ENCODE data around the gene IL15.

DNA sequence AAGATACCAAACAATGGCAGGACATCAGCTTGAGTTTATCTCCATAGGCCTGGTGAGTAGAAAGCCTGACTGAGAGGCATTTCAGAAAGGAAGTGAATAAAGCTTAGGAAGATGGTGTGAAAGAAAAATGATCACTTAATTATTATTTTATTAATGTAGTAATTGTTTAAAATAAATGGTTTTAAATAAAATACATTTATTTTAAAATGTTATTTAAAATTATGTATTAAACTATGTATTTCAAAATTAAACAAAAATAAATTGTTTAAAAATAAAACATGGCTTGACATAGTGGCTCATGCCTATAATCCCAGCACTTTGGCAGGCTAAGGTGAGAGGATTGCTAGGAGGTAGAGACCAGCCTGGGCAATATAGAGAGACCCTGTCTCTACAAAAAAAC, 145.8 kb downstream of the IL15 start:
- TF ChIP-seq USF2 (CRISPR knock-in tag; IDR thresholded peaks at IDR 0.05) = no peak
- TF ChIP-seq, protein P1, sequence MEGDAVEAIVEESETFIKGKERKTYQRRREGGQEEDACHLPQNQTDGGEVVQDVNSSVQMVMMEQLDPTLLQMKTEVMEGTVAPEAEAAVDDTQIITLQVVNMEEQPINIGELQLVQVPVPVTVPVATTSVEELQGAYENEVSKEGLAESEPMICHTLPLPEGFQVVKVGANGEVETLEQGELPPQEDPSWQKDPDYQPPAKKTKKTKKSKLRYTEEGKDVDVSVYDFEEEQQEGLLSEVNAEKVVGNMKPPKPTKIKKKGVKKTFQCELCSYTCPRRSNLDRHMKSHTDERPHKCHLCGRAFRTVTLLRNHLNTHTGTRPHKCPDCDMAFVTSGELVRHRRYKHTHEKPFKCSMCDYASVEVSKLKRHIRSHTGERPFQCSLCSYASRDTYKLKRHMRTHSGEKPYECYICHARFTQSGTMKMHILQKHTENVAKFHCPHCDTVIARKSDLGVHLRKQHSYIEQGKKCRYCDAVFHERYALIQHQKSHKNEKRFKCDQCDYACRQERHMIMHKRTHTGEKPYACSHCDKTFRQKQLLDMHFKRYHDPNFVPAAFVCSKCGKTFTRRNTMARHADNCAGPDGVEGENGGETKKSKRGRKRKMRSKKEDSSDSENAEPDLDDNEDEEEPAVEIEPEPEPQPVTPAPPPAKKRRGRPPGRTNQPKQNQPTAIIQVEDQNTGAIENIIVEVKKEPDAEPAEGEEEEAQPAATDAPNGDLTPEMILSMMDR (IDR thresholded peaks at IDR 0.05) = no peak
- TF ChIP-seq ZMAT4 (CRISPR knock-in tag; IDR thresholded peaks at IDR 0.05) = no peak
- TF ChIP-seq FOXP1 (CRISPR knock-in tag; IDR thresholded peaks at IDR 0.05; ENCODE audit: borderline replicate concordance) = no peak
- TF ChIP-seq ZNF121 (CRISPR knock-in tag; IDR thresholded peaks at IDR 0.05) = no peak
- TF ChIP-seq, protein P2, sequence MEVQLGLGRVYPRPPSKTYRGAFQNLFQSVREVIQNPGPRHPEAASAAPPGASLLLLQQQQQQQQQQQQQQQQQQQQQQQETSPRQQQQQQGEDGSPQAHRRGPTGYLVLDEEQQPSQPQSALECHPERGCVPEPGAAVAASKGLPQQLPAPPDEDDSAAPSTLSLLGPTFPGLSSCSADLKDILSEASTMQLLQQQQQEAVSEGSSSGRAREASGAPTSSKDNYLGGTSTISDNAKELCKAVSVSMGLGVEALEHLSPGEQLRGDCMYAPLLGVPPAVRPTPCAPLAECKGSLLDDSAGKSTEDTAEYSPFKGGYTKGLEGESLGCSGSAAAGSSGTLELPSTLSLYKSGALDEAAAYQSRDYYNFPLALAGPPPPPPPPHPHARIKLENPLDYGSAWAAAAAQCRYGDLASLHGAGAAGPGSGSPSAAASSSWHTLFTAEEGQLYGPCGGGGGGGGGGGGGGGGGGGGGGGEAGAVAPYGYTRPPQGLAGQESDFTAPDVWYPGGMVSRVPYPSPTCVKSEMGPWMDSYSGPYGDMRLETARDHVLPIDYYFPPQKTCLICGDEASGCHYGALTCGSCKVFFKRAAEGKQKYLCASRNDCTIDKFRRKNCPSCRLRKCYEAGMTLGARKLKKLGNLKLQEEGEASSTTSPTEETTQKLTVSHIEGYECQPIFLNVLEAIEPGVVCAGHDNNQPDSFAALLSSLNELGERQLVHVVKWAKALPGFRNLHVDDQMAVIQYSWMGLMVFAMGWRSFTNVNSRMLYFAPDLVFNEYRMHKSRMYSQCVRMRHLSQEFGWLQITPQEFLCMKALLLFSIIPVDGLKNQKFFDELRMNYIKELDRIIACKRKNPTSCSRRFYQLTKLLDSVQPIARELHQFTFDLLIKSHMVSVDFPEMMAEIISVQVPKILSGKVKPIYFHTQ (CRISPR knock-in tag; IDR thresholded peaks at IDR 0.05) = no peak
- TF ChIP-seq ATF2 (CRISPR knock-in tag; IDR thresholded peaks at IDR 0.05; ENCODE audit: borderline replicate concordance, low read depth) = no peak
- no peak for TF ChIP-seq ETV6 (CRISPR knock-in tag; IDR thresholded peaks at IDR 0.05)
- no peak for TF ChIP-seq NFYB (CRISPR knock-in tag; conservative IDR thresholded peaks at IDR 0.05; ENCODE audit: low read depth)
- TF ChIP-seq, protein P3, sequence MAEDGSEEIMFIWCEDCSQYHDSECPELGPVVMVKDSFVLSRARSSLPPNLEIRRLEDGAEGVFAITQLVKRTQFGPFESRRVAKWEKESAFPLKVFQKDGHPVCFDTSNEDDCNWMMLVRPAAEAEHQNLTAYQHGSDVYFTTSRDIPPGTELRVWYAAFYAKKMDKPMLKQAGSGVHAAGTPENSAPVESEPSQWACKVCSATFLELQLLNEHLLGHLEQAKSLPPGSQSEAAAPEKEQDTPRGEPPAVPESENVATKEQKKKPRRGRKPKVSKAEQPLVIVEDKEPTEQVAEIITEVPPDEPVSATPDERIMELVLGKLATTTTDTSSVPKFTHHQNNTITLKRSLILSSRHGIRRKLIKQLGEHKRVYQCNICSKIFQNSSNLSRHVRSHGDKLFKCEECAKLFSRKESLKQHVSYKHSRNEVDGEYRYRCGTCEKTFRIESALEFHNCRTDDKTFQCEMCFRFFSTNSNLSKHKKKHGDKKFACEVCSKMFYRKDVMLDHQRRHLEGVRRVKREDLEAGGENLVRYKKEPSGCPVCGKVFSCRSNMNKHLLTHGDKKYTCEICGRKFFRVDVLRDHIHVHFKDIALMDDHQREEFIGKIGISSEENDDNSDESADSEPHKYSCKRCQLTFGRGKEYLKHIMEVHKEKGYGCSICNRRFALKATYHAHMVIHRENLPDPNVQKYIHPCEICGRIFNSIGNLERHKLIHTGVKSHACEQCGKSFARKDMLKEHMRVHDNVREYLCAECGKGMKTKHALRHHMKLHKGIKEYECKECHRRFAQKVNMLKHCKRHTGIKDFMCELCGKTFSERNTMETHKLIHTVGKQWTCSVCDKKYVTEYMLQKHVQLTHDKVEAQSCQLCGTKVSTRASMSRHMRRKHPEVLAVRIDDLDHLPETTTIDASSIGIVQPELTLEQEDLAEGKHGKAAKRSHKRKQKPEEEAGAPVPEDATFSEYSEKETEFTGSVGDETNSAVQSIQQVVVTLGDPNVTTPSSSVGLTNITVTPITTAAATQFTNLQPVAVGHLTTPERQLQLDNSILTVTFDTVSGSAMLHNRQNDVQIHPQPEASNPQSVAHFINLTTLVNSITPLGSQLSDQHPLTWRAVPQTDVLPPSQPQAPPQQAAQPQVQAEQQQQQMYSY (CRISPR knock-in tag; IDR thresholded peaks at IDR 0.05) = no peak
- no peak for TF ChIP-seq TCF7 (CRISPR knock-in tag; IDR thresholded peaks at IDR 0.05; ENCODE audit: low read depth)
